GM19324 (cell line): ENCODE measurements around the gene DCAF8L1.
"Not testable (repeated sequence)": the region's sequence is repeated elsewhere in the genome, so short reads cannot be mapped to it uniquely, and the experiment has no call there.

Experiments
- ATAC-seq: cut with Tn5 transposase; IDR thresholded peaks from one replicate; pipeline ENCODE4 v1.9.1; 2021; ENCODE audit warnings: mild to moderate bottlenecking, moderate library complexity; ENCODE audit not compliant: unreplicated experiment, low FRiP score

The DCAF8L1 gene

DNA sequence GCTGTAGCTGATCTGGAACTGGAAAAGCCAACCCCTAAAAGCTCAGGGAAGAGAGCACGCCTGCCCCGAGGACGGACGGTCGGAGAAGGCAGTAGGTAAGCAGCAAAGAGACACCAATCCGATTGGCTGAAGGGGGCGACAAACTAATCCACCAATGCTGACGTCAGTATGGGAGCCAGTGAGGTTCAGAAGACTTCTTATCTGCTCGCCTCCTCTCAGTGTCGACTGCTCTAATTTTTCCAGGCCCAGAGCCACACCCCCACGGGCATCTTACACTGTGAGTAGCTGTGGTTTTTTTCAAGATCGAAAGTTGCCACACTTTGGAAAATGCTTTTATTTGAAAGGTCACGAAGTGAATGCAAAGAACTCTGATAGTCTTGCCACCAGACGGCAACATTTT, at the start of gene DCAF8L1:
DCAF8L1 (minus strand) TSS at position 101 of the 400 bp plus-strand sequence. CDS start 115 bp downstream, outside the sequence.
- ATAC-seq: no peak

DNA sequence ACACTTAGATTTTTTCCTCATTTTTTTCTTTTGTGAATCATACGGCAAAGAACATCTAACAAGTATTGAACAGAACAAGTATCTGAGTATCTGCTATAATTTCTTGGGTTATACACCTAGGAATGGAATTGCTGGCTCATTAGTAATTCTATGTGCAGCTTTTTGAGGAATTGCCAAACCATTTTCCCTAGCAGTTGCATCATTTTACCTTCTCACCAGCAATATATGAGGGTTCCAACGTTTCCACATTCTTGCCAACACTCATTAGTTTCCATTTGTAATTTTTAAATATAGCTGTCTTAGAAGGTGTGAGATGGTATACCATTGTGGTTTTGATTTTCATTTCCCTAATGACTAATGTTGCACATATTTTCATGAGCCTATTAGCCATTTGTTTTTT, 41.1 kb upstream of the DCAF8L1 start:
- ATAC-seq: no peak

DNA sequence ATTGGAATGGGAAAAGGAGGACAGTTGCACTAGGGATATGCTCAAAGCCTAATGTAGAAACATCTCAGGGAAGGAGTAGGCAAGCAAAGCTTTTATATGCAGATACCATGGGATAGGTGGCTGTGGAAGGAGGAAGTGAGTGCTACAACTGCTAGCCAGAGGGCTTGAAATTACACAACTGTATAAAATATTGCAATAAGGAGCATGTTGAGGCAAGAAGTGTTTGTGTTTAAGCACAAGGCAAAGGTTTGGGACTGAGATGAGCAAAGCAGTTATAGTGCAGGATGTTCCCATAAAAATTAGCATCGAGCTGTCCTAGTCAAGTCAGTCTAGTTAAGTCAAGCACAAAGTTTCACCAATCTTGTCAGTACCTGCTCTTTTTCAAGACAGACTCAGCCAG, 35.6 kb upstream of the DCAF8L1 start:
- no peak for ATAC-seq

DNA sequence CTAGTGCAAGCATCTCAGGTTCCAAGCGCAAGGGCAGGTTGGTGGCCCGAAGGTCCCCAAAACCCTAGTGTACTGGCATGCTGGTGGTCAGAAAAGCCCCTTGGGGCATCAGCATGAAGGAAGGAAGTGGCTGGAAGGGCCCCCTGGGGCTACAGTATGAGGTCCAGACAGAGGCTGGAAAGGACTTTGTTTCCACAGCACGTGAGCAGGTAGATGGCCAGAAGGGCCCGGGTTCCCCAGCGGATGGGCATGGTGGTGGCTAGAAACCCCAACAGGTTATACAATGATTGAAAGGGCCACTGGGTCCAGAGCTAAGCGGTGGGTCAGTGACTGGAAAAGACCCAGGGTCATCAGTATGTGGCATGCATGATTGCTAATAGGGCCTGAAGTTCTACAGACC, 34.7 kb upstream of the DCAF8L1 start:
- ATAC-seq: no peak

DNA sequence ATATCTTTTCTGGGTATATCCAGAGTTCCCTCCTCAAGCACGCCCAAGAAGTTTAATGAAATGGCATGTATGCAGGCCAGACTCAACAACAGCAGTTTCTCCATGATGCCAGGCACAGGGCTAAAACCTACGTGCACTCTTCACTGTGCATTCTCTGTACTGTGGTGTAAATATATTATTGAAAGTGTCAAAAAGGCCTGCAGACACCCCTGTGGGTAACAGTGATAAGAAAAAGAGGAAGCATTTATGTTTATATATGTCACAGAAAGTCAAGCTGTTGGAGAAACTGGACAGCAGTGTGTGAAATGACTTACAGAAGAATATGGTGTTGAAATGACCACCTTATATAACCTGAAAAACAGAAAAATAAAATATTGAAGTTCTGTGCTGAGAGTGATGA, 29.6 kb upstream of the DCAF8L1 start:
- ATAC-seq: no peak

DNA sequence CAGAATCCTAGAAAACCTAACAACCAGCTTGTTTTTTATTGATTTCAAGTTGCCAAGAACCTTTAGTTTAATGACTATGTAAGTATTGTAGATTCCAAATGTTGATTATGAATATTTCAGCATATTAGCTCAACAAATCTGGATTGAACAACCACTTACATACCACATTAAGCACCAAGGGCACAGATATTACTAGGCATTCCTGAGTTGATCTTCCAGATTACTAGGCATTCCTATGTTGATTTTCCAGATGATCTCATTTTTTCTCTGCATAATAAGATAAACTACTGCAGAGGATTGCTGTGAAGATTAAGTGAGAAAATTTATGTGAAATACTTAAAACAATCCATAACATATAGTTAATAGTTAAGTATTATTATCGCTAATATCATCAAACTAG, 17.4 kb upstream of the DCAF8L1 start:
- no peak for ATAC-seq

DNA sequence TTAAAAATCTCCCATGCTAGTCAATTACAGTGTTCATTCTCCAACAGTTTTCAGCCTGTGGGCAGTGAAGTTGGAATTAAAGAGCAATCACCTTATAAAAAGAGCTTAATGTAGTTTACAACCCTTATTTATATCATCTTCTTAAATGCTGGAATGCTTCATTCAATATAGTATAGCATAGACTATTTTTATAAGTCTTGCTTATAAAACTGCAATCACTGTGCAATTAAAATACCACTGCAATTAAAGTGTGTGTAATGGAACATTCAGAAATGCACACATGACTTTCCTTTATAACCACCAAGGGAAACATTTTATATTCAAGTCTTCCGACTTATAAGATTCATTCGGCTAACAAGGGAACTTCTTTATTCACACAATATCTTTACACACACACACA, 16.4 kb upstream of the DCAF8L1 start:
- no peak for ATAC-seq

DNA sequence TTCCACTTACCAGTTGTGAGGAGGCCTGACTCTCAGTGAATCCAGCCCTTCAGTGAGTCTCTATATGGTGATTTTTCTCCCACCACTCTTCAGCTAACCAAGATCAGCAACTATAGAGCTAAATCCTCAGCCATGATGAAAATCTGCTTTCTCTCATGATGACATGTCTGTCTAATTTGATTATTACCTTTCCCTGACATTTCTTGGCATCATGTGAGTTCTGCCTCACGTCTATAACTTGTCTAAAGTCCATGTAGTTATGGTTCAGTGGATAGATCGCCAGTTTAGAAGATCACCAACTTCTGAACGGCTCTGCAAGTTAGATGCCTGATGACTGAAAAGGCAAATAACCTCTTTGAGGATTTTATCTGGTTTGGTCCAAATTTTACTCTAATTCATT, 14.9 kb upstream of the DCAF8L1 start:
- ATAC-seq: no peak

DNA sequence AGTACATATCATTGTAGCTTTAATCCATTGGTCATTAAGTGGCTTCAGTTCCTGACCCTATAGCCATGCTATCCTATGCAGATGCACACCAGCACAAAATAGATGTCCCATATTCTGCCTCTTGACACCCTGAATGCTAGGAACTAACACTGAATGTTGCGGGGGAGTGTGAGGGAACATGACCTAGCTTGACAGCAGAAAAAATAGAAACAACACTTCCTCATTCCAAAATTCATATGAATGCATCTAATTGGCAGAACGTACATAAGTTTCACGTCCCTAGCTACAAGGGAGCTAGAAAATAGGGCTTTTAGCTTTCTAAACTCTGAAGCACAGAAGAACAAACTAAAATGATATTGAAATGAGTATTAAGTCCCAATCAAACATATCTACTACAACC, 14.4 kb upstream of the DCAF8L1 start:
- ATAC-seq: no peak

DNA sequence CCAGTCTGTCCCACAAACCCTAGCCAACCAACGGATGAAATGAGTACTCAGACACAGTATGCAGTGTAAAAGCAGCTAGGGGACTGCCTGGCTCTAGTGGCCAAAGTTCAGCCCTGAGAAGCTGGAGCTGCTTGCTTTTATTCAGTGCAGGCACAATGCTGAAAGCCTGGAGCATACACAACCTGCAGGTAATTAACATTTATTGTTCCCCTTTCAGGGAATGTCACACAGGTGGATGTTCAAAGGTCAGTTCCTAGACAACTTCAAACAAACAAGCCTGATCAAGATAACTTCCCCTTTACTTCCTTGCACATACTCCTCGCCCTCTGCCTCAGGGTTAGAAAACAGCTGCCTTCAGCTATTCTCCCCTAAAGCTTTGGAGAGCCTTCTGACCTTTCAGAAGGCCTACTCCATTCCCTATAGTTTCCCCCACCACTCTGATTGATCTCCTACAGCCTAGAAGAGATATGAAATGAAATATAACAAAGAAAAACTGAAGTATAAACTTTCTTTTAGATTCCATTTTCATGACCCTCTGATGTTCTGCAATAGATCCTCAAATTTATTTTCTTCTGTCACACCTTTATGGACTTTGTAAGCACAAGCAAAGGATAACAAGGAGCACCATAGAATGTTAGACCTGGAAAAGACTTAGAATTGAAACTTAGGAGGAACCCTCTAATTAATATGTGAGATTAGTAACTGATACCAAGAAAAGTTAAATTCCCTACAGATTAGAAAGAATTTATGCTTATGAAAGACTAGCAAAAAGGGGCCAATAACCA, 6.8 kb upstream of the DCAF8L1 start:
- ATAC-seq: no peak

DNA sequence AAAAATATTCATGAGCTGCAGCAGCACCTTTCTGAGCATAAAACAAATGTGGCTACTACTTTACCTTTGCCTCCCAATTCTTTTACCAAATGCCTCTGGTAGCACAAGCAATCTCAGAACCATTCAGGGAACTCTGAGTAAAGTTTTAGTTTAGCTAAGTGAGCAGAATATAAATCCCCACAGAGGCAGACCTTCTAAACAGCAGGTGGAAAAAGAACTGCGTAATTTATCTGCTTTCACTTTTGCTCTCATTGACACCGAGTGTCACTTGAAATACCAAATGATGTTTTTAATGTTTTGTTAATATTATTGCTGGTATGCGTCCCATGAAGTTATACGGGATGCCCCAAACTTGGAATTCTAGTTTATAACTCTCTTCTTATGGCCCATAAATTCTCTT, 4.3 kb downstream of the DCAF8L1 start:
- ATAC-seq: not testable (repeated sequence)

DNA sequence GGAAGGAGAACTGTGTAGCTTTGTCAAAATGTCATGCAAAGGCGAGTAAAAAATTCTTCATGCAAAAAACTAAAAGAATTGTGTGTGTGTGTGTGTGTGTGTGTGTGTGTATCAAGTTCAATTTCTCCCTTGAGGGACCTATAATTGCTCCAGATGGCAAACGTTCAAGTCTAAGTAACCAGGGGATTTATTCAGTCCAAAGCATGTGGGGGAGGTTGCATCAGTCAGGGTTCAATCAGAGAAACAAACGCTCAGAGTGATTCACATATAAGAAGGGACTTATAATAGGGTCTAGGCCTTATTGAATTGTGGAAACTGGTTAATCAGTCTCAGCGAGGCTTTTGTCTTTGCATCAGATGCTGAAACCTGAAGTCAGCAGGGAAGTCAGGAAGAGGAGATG, 5.0 kb downstream of the DCAF8L1 start:
- no peak for ATAC-seq

DNA sequence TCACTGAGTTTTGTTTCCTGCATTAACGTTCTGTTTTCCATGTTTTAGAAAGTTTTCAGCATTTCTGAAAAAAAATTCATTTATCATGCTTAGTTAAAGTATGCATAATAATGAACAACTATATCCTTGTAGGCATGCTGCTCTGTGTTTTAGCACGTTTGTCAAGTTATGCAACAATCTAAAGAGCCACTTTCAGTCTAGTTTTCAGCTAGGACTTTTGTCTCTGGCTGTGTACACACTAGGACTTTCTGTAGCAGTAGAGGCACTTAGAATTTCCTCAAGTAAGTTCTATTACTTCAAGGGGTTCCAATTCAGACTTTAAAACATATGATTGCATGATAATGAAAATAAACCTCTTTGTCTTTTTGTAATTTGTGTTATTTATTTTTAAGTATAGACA, 12.4 kb downstream of the DCAF8L1 start:
- no peak for ATAC-seq

DNA sequence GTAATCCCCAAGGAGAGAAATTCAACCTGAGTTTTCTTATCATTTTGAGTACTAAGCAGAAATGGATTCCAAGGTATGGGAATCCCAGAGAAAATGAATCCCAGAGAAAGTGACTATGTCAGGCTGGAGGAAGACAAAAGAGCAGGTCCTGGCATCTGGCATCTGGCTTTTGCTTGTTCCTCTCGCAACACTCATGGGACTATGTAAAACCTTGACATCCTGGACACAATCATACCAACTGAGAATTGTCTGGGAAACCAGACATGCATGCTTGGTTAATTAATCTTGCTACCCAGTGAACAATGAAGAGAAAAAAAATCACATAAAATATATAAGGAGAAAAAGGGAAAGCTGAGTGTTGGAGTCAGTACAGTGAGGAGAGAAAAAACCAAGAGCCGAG, 12.9 kb downstream of the DCAF8L1 start:
- ATAC-seq: no peak

DNA sequence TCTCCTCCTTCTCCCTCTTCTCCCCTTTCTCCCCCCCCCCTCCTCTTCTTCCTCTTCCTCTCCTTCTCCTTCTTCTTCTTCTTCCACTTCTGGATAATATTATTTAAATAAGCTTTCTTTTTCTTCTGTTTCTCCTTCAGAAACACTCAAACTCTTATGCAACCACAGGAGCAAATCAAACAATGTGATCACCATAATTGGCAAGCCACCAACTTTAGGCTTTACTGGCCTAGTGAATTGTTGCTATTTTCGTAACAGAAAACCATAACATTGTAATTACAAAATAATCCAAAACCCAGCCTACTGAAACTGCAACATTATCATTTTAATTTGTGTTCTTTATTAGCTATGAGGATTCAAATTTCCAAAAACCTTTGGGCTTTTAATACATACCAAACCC, 14.3 kb downstream of the DCAF8L1 start:
- no peak for ATAC-seq

DNA sequence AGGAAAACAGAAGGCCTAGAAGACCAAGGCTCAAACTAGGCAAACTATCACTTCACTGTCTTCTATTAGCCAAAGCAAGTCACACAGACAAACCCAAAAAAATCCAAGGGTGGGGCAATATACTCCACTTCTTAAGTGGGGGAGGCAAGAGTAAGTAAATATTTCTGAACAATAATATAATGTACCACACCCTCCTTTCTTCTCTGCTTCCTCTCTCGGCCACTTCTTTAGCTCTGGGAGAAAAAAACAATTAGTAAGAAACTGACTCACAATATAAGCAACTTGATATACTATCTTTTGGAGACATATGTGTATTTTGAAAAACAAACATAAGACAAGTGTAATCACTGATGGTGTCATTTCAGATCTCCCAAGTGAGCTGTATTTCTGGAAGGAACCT, 14.8 kb downstream of the DCAF8L1 start:
- no peak for ATAC-seq

DNA sequence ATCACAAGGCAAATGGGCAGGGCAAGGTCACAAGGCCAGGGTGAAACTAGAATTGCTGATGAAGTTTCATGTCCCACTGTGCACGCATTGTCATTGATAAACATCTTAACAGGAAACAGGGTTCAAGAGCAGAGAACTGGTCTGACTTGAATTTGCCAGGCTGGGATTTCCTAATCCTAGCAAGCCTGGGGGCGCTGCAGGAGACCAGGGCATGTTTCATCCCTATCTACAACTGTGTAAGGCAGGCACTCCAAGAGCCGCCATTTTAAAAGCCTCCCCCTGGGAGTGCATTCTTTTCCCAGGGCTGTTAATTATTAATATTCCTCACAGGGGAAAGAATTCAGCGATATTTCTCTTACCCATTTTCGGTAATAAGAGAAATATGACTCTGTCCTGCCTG, 15.9 kb downstream of the DCAF8L1 start:
- ATAC-seq: not testable (repeated sequence)

DNA sequence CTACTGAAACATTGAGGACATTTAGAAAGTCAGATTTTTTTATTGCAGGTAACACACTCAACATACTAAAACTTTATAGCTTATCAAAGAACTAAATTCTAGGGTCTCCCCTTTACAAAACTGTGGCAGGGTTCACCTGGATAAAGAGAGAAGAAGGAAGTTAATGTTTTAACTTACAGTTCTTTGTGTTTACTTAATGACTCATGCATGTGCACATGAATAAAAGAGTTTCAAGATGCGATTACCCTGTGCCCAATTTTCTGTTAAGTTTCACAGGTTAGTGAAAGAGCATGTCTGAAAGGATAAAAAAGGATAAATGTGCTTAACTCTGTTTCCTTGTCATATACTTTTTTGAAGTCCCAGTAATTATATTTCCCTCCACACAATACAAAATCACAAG, 16.8 kb downstream of the DCAF8L1 start:
- ATAC-seq: no peak

DNA sequence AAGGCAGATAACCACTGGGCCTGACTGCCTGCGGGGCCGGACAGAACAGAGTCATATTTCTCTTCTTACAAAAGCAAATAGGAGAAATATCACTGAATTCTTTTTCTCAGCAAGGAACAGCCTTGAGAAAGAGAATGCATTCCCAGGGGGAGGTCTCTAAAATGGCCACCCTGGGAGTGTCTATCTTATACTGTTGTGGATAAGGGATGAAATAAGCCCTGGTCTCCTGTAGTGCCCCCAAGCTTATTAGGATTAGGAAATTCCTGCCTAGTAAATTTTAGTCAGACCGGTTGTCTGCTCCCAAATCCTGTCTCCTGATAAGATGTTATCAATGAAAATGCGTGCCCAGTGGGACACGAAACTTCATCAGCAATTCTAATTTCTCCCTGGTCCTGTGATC, 20.8 kb downstream of the DCAF8L1 start:
- not testable (repeated sequence) for ATAC-seq

DNA sequence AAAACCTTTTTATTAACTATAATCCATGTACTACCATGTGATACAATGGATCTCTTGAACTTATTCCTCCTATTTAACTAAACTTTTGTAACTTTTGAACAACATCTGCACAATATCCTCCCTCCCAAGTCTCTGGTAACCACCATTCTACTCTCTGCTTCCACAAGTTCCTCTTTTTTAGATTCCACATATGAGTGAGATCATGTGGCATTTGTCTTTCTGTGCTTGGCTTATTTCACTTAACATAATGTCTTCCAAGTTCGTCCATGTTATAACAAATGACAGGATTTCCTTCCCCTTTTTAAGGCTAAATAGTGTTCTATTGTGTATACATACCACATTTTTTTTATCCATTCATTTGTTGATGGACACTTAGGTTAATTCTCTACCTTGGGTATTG, 28.1 kb downstream of the DCAF8L1 start:
- no peak for ATAC-seq

DNA sequence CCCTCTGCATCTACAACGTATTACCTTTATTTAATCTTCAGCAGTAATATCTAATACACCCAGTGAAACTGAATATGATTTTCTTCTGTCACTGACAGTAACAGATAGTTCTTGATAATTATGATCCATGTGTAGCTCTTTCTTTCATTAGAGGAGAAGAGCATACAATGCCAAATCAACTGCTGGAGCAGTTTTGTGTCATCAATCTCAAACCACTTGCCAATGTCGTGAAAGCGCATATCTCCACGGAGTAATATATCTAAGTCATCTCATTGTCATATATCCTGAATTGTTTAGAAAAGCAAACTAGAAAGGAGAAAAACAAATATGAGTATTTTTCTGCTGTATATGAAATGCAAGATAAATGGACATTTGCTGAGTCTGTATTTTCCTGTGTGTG, 47.9 kb downstream of the DCAF8L1 start:
- ATAC-seq: no peak
